Measurements from ENCODE around the gene ACOT11. TPM values are rescaled to one million over a fixed set of nuclear protein-coding genes. Genes with fewer than 3 reads are reported as not detected.

The ACOT11 gene
- total and polyA plus RNA-seq, 2 of the 4 experiments (the other 2 are of a cell fraction), result 2.5 to 2.7 TPM

GRCh38 chr1:54591127-54591756 is 43.2 kb downstream of the ACOT11 start:
- Histone ChIP-seq H4K8ac (ENCODE audit: low read depth in 2 of 2, low read length in 2 of 2) (no peak overlapping the region), H3K27me3 (ENCODE audit: control insufficient read depth, insufficient read depth, low read length) (no peaks in the 10 kb centered on the region), H3K4me1 (ENCODE audit: control insufficient read depth, insufficient read depth, low read length) (peaks cover 2% of the 10 kb centered on the region; the same call in 1 of the 2 replicates), H4K91ac (ENCODE audit: insufficient read depth, low read depth, low read length) (no peak overlapping the region), H3K4me2 (ENCODE audit: low read depth, low read length) (no peak overlapping the region), H4K5ac (ENCODE audit: low read depth, low read length) (no peak overlapping the region), H2AFZ (replicated peaks; ENCODE audit: low read length, poor library complexity) (no peak overlapping the region), H3K36me3 (ENCODE audit: control insufficient read depth, insufficient read depth, low read length) (no peaks in the 10 kb centered on the region), H2BK20ac (ENCODE audit: low read depth, low read length) (no peak overlapping the region), H3K4ac (ENCODE audit: low read depth, low read length) (no peak overlapping the region), H2AK9ac (replicated peaks; ENCODE audit: low read depth, low read length, poor library complexity) (no peak overlapping the region), H3K23ac (ENCODE audit: low read depth, low read length) (no peak overlapping the region), H3K56ac (ENCODE audit: extremely low read depth, insufficient read depth, low read length) (no peak overlapping the region), H2BK5ac (ENCODE audit: low read depth, low read length, poor library complexity, severe bottlenecking) (no peak overlapping the region), H3K4me3 (ENCODE audit: insufficient read depth, low read depth, low read length) (no peak overlapping the region), H2BK15ac (ENCODE audit: low read depth, low read length) (no peak overlapping the region), H3K18ac (ENCODE audit: low read depth, low read length) (no peak overlapping the region), H4K20me1 (ENCODE audit: insufficient read depth, low read length) (no peaks in the 10 kb centered on the region), H3K27ac (ENCODE audit: insufficient read depth, low read length) (no peak overlapping the region), H3K14ac (replicated peaks; ENCODE audit: low read depth, low read length) (no peak overlapping the region), H3K9me3 (ENCODE audit: control insufficient read depth, insufficient read depth, low read length) (no peaks in the 10 kb centered on the region), H3K79me1 (ENCODE audit: low read depth in 1 of 2, low read length in 2 of 2) (no peaks in the 10 kb centered on the region), H2AK5ac (ENCODE audit: low read depth, low read length) (no peak overlapping the region), H3K9me1 (ENCODE audit: insufficient read depth, low read length) (no peaks in the 10 kb centered on the region), H2BK120ac (ENCODE audit: low read depth, low read length) (no peak overlapping the region), H3K9ac (ENCODE audit: low read depth, low read length) (no peak overlapping the region)
- 60% methylated on average over 1 of the region's 5 CpGs; no CpG with 5 or more reads in 1 of the 2 experiments for WGBS, 2 experiments (ENCODE audit: extremely low coverage in 2 of 2, insufficient read length in 1 of 2)
- peak; percentile 42 for DNase-seq
- intact Hi-C loops (cut with micrococcal nuclease) (no loop called here), dilution Hi-C loops (cut with HindIII; ENCODE audit: low sequenced_read_pairs, unreplicated experiment) (no loop called here), in situ Hi-C loops (cut with MboI; ENCODE audit: low sequenced_read_pairs) (no loop called here)
- TF ChIP-seq RAD21 (IDR thresholded peaks at IDR 0.05; ENCODE audit: low read length) (no peak), RFX5 (IDR thresholded peaks at IDR 0.05; ENCODE audit: low read depth, low read length) (no peak), BHLHE40 (IDR thresholded peaks at IDR 0.05; ENCODE audit: low read depth, low read length) (no peak), POLR2A (IDR thresholded peaks at IDR 0.05; ENCODE audit: low read depth, low read length) (no peak), SMC3 (IDR thresholded peaks at IDR 0.05; ENCODE audit: low read depth, low read length) (no peak)
- TF ChIP-seq, protein P1, sequence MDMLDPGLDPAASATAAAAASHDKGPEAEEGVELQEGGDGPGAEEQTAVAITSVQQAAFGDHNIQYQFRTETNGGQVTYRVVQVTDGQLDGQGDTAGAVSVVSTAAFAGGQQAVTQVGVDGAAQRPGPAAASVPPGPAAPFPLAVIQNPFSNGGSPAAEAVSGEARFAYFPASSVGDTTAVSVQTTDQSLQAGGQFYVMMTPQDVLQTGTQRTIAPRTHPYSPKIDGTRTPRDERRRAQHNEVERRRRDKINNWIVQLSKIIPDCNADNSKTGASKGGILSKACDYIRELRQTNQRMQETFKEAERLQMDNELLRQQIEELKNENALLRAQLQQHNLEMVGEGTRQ (IDR thresholded peaks at IDR 0.05; ENCODE audit: low read depth, low read length), result no peak
- TF ChIP-seq, protein P2, sequence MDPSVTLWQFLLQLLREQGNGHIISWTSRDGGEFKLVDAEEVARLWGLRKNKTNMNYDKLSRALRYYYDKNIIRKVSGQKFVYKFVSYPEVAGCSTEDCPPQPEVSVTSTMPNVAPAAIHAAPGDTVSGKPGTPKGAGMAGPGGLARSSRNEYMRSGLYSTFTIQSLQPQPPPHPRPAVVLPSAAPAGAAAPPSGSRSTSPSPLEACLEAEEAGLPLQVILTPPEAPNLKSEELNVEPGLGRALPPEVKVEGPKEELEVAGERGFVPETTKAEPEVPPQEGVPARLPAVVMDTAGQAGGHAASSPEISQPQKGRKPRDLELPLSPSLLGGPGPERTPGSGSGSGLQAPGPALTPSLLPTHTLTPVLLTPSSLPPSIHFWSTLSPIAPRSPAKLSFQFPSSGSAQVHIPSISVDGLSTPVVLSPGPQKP (IDR thresholded peaks at IDR 0.05; ENCODE audit: borderline replicate concordance, low read depth, low read length), result no peak
- POLR2A ChIA-PET (ENCODE audit: unreplicated experiment), result no interaction called here
- CTCF ChIA-PET, result no interaction called here
- ATAC-seq (ENCODE audit: low read depth), result peak; percentile 29; the same call in 1 of the 2 replicates
- no TSS peak for BruUV-seq (replicated peaks)
